OCI-M2 (cell line): ENCODE data around the gene SGPP2.
"Not testable (repeated sequence)": the region's sequence is repeated elsewhere in the genome, so short reads cannot be mapped to it uniquely, and the experiment has no call there.

Experiments used
- DNase-seq: peaks from one replicate; lab custom pipeline; 2025; ENCODE audit not compliant: unreplicated experiment; lab: John Stamatoyannopoulos, UW

Gene SGPP2, protein sequence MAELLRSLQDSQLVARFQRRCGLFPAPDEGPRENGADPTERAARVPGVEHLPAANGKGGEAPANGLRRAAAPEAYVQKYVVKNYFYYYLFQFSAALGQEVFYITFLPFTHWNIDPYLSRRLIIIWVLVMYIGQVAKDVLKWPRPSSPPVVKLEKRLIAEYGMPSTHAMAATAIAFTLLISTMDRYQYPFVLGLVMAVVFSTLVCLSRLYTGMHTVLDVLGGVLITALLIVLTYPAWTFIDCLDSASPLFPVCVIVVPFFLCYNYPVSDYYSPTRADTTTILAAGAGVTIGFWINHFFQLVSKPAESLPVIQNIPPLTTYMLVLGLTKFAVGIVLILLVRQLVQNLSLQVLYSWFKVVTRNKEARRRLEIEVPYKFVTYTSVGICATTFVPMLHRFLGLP

DNA sequence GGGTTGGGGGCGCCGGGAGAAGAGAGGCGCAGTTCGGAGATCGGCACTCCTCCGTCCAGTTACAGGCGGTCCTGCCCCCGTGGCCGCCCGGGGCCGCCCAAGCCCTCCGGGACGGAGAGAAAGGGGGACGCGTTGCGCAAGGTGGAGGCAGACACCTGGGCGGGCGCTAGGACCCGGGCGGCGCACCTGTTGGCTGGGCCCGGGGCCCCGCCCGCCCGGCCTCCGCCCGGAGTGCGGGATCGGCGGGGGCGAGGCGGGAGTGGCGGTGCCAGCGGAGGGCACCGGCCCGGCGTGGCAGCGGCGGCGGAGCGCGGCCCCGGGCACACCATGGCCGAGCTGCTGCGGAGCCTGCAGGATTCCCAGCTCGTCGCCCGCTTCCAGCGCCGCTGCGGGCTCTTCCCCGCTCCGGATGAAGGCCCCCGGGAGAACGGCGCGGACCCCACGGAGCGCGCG is at the start of gene SGPP2:
Gene SGPP2, plus strand, starts transcription at position 268 of the 453 bp plus-strand sequence. Its CDS starts 60 bp downstream, at position 328.
- DNase-seq: no peak

DNA sequence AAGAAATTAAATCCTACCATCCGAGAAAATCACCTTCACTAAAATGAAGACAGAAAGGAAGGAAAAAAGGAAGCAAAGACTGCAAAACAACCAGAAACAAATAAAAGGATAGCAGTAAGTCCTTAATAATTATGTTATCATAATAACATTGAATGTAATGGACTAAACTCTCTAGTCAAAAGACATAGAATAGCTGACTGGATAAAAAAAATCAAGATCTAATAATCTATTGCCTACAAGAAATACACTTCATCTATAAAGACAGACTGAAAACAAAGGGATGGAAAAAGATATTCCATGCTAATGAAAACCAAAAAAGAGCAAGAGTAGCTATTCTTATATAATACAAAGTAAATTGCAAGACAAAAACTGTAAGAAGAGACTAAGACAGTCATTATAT is 48.5 kb upstream of the SGPP2 start:
- no peak for DNase-seq

DNA sequence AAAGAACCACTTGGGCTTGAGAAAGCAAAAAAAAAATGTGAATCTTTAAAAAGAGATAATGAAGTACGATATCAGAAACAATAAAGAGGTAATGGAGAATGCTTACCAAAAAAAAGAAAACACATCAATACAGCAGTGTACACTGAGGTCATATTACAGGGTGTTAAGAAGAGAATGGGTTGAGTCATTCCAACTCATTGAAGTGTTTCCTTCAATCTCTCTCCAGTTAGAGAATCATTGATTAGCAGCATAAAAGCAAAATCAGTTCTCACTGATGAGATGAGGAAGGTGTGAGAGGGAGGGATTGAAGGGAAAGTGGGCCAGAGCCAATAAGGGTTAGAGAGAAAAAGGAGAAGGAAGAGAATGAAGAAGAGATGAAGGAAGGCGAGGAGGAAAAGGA is 43.9 kb upstream of the SGPP2 start:
- no peak for DNase-seq

DNA sequence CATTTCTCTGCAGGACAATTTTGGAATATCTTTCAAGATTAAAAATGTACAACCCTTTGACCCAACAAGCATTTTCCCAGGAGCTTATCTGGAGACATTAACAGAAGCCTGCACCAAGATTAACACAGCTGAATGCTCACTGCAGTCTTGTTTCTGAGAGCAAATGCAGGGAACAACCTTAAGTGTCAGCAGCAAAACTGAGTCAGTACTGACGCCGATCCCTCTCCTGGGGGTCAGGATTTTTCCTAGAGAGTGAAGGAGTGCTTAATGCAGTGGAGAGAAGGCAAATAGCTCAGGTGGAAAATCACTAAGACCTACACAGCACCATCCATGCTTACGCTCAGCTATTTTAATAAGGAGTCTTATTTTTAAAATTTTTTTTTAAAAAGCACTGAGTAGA is 42.8 kb upstream of the SGPP2 start:
- DNase-seq: no peak

DNA sequence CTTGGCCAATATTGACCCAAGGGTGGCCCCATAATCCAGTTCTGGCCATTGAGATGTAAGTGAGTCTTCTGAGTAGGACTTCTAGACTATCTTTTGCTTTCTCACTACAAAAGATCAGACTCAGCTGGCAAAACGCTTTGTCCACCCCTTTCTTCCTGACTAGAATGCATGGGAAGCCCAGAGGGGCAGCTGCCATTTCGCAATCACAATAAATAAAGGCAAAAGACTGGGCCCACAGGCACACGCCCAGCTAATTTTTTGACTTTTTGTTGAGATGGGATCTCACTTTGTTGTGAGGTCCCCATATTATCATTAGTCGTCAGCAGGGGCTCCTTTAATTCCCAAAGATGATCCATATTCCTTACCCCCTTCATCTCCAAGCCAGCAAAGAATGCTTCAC is 41.1 kb upstream of the SGPP2 start:
- DNase-seq: no peak

DNA sequence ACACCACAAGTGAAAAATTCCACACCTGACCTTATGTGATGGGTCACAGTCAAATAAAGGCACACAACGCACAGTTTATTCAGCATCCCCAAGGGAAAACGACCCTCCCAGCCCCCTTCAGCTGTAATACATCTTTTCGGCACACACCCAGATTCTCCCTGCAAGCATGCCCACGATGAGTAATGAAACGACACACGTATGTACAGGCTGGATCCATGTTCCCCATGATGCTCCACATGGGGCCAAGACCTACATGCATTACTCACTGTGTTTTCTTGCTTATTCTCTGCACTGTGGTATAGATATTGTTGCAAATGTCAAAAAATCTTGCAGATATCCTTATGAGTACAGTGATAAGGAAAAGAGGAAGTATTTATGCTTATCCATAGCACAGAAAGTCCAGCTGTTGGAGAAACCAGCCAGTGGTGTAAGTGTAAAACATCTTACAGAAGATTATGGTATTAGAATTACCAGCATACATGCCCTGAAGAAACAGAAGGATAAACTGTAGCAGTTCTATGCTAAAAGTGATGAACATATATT is 32.5 kb upstream of the SGPP2 start:
- no peak for DNase-seq

DNA sequence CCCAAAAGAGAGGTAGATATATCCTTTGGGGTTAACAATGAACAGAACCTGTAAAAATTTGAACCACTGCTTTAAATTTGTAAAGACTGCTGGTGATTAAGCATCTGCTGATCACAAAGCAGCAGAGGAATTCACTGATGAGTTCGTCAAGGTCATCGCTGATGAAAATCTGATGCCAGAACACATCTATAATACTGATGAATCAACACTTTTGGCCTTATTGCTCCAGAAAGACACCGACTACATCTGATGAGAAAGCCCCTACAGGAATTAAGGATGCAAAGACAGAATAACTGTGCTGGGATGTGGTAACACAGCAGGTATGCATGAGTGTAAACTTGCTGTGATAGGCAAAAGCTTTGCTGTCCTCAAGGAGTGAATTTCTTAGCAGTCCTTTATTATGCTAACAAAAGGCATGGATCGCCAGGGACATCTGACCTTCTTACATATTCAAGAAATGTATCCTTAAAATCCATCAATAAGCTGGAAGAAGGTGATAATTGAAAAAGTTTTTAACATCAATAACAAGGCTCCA is 30.5 kb upstream of the SGPP2 start:
- DNase-seq: no peak

DNA sequence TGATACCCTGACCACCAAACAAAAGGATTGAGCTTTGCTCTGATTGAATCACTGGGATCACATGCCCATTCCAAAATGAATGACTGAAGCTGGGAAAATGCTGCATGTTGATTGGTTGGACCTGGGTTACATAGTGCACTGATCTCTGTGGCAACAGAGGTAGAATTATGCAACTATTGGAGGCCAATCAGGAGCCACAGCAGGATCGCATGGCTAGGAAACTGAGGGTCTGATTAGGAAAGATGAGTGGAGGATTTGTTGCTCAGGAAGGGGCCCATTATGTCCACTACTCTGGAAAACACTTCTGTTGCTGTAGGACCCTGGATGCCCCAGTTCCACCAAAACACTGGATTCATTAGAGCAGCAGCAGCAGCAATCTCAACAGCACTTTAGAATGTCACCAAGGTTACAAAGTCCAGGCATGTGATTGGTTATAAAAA is 25.9 kb upstream of the SGPP2 start:
- no peak for DNase-seq

DNA sequence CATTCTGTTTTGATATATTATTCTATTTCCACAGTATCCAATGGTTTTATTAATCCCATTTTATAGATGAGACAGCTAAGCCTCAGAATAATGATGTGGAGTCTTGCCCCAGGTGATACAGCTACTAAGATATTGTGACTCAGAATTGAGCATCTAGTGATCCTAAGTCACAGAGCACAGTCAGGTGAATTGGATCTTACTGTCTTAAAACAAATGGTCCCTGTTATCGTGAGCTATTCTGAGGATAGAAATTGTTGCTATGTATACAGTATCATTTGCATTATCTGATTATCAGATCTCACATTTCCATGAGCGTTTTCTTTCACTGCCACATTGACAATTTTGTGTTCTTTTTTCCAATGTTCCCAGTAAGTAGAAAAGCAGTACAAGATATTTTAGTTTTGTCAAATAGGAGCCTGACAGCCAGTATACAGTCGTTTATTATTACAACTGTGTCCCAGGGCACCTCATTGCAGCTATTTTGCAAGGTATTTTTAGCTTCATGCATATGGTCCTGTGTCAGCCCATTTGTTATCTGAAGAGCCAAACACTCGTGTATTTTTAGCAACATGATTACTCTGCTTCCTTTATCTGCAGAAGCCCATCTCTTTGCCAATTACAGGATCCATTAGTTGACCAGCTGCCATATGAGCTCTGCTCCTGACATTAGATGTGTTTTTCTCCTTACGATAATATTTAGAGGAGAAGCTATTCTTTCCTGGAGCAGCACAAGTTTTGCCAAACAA is 25.1 kb upstream of the SGPP2 start:
- no peak for DNase-seq

DNA sequence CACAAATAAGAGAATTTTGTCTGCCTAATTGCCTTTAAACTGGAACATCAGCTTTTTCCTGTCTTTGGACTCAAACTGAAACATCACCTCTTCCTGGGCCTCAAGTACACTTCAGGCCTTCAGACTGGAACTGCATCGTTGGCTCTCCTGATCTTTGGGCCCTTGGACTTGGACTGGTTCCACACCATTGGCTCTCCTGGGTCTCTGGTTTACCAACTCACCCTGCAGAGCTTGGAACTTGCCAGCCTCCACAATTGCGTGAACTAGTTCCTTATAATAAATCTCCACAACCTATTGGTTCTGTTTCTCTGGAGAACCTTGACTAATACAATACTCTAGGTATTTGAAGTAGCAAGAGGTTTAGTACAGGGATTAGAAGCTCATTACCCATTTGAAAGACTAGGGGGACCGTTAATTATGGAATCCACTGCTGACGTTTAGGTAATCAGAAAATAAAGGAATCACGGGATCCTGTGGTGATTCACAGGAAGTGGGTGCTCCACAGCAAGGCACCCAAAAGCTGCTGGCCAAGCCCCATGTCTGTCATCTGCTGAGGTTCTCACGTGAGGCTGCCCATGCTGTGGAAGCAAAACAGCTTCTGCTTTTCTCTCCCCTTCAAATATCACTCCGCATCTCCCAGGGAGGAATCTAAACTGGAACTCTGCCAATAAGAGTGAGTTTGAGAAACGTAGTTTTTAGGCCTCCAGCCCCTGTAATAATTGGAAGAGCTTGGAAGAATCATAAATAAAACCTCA is 20.0 kb upstream of the SGPP2 start:
- no peak for DNase-seq

DNA sequence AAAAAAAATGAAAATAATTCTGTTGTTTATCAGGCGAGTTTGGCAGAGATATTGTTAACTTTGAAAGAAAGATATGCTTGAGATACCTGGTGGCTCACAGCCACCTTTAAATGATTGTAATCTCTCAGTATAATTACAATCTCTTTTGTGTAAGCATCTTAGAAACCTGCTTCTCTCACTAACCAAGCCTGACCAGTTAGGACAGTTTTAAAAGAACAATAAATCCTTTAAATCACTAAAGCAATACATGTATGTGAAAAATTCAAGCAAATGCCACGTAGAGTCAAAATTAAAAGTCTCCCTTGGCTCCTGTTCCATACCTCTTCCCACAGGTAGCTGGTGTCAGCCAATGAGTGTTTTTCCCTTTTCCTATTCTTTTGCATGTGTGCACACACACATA is 15.7 kb upstream of the SGPP2 start:
- no peak for DNase-seq

DNA sequence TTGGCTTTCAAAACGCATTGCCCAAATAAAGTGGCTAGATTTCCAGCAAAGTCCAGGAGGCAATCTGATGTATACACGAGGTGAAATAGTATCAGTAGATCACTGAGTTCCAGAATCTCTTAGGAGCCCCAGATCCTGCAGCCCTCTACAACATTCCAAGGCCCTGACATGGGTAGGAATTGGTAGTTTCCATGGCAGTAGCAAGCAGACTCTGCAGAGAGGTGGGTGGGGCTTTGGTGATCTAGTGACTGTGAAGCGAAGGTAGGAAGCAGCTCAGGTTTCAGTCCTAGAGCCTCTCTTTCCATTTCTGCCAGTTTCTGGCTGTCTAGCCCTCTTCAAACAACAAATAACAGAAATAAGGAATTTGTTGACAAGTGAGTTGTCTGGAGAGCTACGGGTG is 13.8 kb upstream of the SGPP2 start:
- no peak for DNase-seq

DNA sequence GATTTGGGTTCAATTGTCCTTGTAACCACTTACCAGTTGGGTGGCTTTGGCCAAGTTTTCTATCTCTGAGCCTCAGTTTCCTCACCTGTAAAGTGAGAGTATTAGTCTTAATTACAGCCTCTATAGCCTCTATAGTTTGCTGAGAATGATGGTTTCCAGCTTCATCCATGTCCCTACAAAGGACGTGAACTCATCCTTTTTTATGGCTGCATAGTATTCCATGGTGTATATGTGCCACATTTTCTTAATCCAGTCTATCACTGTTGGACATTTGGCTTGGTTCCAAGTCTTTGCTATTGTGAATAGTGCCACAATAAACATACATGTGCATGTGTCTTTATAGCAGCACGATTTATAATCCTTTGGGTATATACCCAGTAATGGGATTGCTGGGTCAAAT is 12.0 kb upstream of the SGPP2 start:
- DNase-seq: not testable (repeated sequence)

DNA sequence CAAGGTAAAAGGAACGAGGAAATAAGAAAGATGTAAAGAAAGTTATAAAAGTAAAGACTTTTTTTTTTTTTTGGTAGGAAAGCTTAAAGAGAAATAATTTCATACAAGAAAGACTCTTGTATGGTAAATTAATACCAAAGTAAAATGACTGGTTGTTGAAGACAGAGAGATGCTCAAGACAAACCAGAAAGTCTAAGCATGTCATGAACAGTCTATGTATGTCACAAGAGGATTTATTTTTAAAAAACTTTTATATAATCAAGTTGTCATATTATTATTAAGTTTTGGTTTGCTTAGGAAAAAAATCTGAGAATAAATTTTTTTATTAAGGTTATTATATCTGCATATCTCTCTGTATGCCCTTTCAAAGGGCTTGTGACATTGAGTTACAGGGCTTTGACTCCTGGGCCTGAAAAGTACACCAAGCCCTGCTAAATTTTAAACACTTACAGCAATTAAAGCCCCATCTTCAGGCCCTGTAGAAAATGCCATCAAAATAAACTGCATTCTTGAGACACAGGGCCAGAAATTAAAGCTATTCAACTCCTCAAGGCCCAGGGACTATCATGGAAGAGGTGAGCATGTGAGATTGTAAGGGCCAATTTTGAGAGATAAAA is 10.9 kb upstream of the SGPP2 start:
- DNase-seq: no peak

DNA sequence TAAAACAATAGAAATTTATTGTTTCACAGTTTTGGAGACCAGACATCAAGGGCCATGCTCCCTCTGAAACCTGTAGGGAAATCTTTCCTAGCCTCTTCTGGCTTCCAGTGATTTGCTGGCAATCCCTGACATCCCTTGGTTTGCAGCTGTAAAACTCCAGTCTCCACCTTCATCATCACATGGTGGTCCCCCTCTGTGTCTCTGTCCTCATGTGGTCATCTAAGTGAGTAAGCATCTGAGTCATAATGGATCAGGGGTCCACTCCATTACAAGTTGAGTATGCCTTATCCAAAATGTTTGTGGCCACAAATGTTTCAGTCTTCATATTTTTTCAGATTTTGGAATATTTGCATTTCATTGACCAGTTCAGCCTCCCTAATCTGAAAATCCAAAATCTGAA is 5.6 kb upstream of the SGPP2 start:
- no peak for DNase-seq

DNA sequence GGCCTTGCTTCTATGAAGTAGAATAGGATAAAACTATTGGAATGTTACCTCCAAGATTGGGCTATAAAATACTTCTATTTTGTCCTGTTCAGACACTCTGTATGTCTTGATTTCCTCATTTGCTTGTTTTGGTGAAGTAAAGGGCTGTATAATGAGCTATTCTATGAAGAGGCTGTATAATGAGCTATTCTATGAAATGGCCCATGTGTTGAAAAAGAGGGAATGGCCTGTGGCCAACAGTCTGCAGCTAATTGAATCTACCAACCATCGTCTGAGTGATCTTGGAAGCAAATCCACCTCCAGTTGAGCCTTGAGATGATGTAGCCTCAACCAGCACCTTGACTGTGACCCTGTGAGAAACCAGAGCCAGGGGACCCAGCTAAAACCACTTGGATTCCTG is 3.8 kb upstream of the SGPP2 start:
- no peak for DNase-seq

DNA sequence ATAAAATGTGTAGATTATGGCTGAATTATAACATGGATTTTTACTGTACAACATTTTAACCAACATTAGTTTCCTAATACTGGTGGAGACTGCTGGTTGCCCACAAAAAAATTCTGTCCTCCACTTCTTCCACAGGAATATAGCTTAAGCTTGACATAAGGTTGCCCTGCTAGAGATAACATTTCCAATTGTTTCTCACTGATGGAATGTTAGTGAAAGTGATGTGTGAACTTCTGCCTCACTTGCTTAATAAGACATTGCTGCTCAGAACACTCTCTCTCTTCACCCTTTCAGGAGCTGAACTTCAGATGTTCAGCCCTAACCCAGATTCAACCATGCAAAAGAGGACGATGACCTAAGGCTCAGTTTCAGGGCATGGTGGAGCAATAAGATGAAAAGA is 2.7 kb upstream of the SGPP2 start:
- no peak for DNase-seq

DNA sequence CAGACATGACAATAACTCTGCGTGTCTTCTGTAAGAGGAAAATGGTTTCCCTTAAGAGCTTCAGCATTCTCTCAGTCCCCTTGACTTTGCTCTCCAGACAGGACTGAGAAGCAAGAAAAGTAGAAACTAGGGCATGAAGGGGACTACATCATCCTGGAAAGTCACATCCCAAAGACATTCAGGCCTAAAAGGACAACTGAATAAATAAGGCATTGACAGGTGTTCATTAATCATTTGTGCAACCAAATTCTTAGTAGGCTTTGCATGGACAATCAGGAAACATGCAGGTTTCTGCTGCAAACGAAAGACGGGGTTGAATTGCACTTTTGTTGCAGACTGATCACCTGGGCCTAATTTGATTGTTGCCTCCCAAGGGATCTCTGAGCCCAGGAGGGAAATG is 1.2 kb upstream of the SGPP2 start:
- no peak for DNase-seq

DNA sequence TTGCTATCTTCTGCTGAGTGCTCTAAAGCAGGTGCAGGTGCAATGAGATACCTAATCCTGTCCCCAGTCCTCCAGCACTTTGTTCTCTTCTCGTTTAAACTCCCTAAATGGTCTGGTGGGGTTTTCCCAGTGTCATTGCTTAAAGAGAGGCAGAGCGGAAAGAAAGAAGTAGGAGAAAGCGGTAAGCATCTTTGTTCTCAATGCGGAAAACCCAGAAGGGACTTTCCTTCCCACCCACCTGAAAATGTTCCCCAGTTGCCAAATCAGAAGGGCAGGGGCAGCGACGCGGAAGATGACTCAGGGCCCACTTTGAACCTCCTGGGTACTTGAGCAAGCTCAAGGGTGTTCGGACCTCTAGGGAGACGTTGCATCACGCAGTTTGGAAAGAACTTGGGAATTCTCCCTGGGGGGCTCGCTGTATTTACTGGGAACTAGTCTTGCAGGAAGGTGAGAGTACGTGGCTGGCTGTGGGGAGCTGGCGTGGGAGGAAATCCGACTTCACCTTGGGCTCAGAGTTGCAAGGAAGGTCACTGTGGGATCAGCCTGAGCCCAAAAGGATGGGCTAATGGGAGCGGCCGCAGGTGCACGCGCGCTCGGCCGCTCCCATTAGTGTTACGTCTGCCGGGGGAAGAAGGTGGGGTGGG is 589 bp upstream of the SGPP2 start:
- DNase-seq: no peak
